Chondrocyte (in vitro differentiated cells): ENCODE results near the gene HIPK4. TPM values are rescaled to one million over a fixed set of nuclear protein-coding genes. Genes with fewer than 3 reads are reported as not detected.

Source experiments
- DNase-seq: peaks from one replicate; pipeline ENCODE4 v3.0.0; 2021; ENCODE audit warnings: mixed read lengths, low spot score
- H3K27ac Mint-ChIP-seq: one replicate; pipeline ENCODE4 v1.8.0; 2021; ENCODE audit warnings: mild to moderate bottlenecking, moderate library complexity, mixed read lengths; ENCODE audit not compliant: unreplicated experiment
- H3K27me3 Mint-ChIP-seq: 2 replicates; pipeline ENCODE4 v1.8.0; 2021; ENCODE audit warnings: low read depth, mixed read lengths
- H3K36me3 Mint-ChIP-seq: 2 replicates; pipeline ENCODE4 v1.8.0; 2021; ENCODE audit warnings: low read depth, mixed read lengths
- H3K4me1 Mint-ChIP-seq: 2 replicates; pipeline ENCODE4 v1.8.0; 2021; ENCODE audit warnings: low read depth, mild to moderate bottlenecking, mixed read lengths
- H3K4me3 Mint-ChIP-seq: one replicate; pipeline ENCODE4 v1.8.0; 2021; ENCODE audit warnings: mild to moderate bottlenecking, moderate library complexity, mixed read lengths; ENCODE audit not compliant: unreplicated experiment
- H3K9me3 Mint-ChIP-seq: 2 replicates; pipeline ENCODE4 v1.8.0; 2021; ENCODE audit warnings: low read depth, mixed read lengths
- total RNA-seq: library from RNA; stranded (reverse); gene quantifications from 3 replicates; pipeline ENCODE4 v1.2.1, GENCODE V29; 2021
- TF ChIP-seq, protein P1 (sequence below): fragments of 200-600 bp; sonication (generic); IDR thresholded peaks from 2 replicates; pipeline ENCODE4 v1.5.0; 2021; ENCODE audit warnings: antibody characterized with exemption, mild to moderate bottlenecking, moderate library complexity

Gene HIPK4
- total RNA-seq, 1 donor from 2014 or later = 0.20 TPM

GRCh38 chr19:40365010-40365409, 25.0 kb downstream of the HIPK4 start:
- TF ChIP-seq, protein P1, sequence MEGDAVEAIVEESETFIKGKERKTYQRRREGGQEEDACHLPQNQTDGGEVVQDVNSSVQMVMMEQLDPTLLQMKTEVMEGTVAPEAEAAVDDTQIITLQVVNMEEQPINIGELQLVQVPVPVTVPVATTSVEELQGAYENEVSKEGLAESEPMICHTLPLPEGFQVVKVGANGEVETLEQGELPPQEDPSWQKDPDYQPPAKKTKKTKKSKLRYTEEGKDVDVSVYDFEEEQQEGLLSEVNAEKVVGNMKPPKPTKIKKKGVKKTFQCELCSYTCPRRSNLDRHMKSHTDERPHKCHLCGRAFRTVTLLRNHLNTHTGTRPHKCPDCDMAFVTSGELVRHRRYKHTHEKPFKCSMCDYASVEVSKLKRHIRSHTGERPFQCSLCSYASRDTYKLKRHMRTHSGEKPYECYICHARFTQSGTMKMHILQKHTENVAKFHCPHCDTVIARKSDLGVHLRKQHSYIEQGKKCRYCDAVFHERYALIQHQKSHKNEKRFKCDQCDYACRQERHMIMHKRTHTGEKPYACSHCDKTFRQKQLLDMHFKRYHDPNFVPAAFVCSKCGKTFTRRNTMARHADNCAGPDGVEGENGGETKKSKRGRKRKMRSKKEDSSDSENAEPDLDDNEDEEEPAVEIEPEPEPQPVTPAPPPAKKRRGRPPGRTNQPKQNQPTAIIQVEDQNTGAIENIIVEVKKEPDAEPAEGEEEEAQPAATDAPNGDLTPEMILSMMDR = no peak
- no peak for DNase-seq
- peak overlapping the region; percentile 78 for H3K4me3 Mint-ChIP-seq
- H3K27ac Mint-ChIP-seq = peak overlapping the region; percentile 75
- no peaks in the 10 kb centered on the region for H3K27me3 Mint-ChIP-seq
- H3K4me1 Mint-ChIP-seq = peaks cover 25% of the 10 kb centered on the region
- H3K9me3 Mint-ChIP-seq = no peaks in the 10 kb centered on the region
- H3K36me3 Mint-ChIP-seq = peaks cover 7% of the 10 kb centered on the region

GRCh38 chr19:40363069-40363468, 26.9 kb downstream of the HIPK4 start:
- H3K4me1 Mint-ChIP-seq = peaks cover 25% of the 10 kb centered on the region
- peaks cover 8% of the 10 kb centered on the region for H3K36me3 Mint-ChIP-seq
- no peaks in the 10 kb centered on the region for H3K9me3 Mint-ChIP-seq
- TF ChIP-seq, protein P1 = no peak
- no peak overlapping the region for H3K4me3 Mint-ChIP-seq
- H3K27ac Mint-ChIP-seq = peak overlapping the region; percentile 2
- no peaks in the 10 kb centered on the region for H3K27me3 Mint-ChIP-seq
- DNase-seq = no peak

DNA sequence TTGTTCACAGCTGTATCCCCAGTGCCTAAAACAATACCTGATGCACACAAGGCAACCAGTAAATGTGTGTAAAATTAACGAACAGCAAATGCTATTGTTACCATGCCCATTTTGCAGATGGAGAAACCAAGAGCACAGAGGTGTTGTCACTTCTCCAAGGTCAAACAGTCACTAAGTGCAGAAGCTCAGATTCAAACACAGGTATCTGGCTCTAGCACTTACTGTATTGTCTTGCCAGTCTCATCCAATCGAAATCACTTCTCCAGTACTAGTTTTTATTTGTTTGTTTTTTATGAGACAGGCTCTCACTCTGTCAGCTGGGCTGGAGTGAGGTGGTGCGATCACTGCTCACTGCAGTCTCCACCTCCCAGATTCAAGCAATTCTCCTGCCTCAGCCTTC, 27.8 kb downstream of the HIPK4 start:
- H3K4me1 Mint-ChIP-seq = peaks cover 25% of the 10 kb centered on the region
- no peak for DNase-seq

GRCh38 chr19:40360708-40361241, 29.2 kb downstream of the HIPK4 start:
- no peaks in the 10 kb centered on the region for H3K9me3 Mint-ChIP-seq
- peaks cover 5% of the 10 kb centered on the region for H3K36me3 Mint-ChIP-seq
- no peak for DNase-seq
- H3K27me3 Mint-ChIP-seq = no peaks in the 10 kb centered on the region
- H3K4me1 Mint-ChIP-seq = peaks cover 15% of the 10 kb centered on the region
- no peak overlapping the region for H3K4me3 Mint-ChIP-seq
- TF ChIP-seq, protein P1 = no peak
- no peak overlapping the region for H3K27ac Mint-ChIP-seq

More for the DNA sequence above, 27.8 kb downstream of the HIPK4 start:
- TF ChIP-seq, protein P1 = no peak
- H3K4me3 Mint-ChIP-seq = no peak overlapping the region
- H3K9me3 Mint-ChIP-seq = no peaks in the 10 kb centered on the region
- H3K27ac Mint-ChIP-seq = no peak overlapping the region
- peaks cover 8% of the 10 kb centered on the region for H3K36me3 Mint-ChIP-seq
- H3K27me3 Mint-ChIP-seq = no peaks in the 10 kb centered on the region

- Mint-ChIP-seq H3K27ac (no peak overlapping the region), H3K4me3 (no peak overlapping the region), H3K9me3 (no peaks in the 10 kb centered on the region), H3K4me1 (peaks cover 13% of the 10 kb centered on the region), H3K36me3 (peaks cover 5% of the 10 kb centered on the region), H3K27me3 (no peaks in the 10 kb centered on the region)
- TF ChIP-seq, protein P1 = no peak
- DNase-seq = no peak
Measured at GRCh38 chr19:40360020-40360707, 29.8 kb downstream of the HIPK4 start.
